Inflammatory macrophage treated with lipopolysaccharide for 1 hour (primary cell): ENCODE results near the gene SFI1.

ENCODE experiments used
- DNase-seq, 2 donors: peaks; one replicate each; pipeline ENCODE4 v3.0.0-alpha.2; 2020 to 2022

SFI1 gene

GRCh38 chr22:31602259-31602952, 106.1 kb downstream of the SFI1 start:
- DNase-seq: no peak

GRCh38 chr22:31603081-31603525, 106.8 kb downstream of the SFI1 start:
- no peak for DNase-seq

GRCh38 chr22:31603574-31603973, 107.2 kb downstream of the SFI1 start:
- DNase-seq: no peak

GRCh38 chr22:31604137-31604705, 107.9 kb downstream of the SFI1 start:
- no peak for DNase-seq

- DNase-seq: no peak
Observed at GRCh38 chr22:31604746-31605705, 108.7 kb downstream of the SFI1 start.

GRCh38 chr22:31605851-31606585, 109.7 kb downstream of the SFI1 start:
- DNase-seq: no peak

DNA sequence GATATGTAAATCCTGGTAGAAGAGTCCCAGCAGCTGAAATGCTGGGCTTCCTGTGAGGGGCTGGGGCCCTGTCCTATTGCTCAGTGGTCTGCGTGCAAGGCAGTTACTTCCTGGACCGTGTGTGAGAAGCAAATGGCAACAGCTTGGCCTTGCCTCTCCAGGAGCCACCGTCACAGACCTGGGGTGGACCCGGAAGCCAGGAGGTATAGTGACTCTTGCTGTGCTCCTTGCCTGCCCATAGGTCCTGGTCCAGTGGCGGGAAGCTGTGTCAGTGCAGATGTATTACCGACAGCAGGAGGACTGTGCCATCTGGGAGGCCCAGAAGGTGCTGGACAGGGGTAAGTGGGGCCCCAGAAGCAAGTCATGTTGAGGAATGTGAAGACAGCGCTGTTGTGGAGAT, 111.4 kb downstream of the SFI1 start:
- DNase-seq: no peak

- no peak for DNase-seq
Observed at GRCh38 chr22:31609716-31610115, 113.4 kb downstream of the SFI1 start.

DNA sequence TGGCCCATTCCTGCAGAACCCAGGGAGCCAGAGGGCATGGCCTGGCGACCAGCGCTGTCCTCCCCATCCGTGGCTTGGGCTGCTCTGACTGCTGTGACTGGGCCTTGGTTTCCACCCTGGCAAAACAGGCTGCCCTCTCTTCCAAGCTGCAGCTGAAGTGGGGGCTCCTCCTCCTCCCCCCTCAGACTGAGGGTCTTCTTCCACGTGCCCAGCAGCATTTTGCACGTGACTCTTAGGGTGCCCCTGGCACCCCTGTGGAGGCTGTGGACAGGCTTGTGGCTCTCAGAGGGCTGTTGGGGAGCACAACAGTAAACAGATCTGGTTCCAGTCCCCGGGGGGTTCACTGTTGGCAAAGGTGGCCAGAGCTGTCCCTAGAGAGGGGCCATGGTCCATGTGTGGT, 114.3 kb downstream of the SFI1 start:
- DNase-seq: no peak

DNA sequence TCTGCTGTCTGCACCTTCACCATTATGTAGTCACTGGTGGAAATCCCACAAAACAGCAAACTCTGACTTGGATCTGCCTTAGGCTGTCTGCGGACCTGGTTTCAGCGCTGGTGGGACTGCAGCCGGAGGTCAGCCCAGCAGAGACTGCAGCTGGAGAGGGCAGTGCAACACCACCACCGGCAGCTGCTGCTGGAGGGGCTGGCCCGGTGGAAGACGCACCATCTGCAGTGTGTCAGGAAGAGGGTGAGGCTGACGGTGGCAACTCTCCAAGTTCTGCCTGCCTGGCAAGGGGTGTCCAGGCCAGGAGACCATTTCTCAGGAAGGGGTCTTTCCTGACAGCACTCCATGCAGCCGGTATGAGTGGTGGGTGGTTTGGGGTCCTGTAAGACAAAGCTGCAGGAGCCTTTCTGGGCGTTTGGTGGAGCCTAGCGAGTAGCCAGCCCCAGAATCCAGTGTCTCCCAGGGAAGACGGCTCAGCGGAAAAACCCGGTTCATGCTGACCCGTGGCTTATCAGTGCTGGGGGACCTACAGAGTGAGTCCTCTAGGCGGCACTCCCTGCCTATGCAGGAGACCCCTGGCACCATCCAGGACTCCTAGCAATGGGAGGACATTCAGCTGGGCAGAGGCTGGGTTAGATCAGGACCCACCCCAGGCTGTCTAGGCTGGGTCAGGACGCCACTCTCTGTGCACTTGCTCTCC, 114.9 kb downstream of the SFI1 start:
- DNase-seq: no peak

DNA sequence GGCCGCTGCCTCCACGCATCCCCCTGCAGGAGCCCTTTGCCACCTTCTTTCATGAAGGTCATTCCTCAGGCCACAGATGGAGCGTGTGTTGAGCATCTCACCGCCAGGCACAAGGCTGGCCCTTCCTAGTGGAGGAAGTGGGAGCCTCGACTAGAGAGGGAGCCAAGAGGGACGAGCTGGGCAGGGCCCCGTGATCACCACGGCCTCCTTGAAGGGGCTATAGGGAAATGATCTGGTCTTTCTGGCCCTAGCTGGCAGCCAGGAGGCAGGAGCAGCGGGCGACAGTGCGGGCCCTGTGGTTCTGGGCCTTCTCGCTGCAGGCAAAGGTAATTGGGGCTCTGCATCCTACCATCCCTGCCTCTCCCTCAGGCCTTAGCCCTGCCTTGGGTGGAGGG, 116.6 kb downstream of the SFI1 start:
- DNase-seq: no peak

DNA sequence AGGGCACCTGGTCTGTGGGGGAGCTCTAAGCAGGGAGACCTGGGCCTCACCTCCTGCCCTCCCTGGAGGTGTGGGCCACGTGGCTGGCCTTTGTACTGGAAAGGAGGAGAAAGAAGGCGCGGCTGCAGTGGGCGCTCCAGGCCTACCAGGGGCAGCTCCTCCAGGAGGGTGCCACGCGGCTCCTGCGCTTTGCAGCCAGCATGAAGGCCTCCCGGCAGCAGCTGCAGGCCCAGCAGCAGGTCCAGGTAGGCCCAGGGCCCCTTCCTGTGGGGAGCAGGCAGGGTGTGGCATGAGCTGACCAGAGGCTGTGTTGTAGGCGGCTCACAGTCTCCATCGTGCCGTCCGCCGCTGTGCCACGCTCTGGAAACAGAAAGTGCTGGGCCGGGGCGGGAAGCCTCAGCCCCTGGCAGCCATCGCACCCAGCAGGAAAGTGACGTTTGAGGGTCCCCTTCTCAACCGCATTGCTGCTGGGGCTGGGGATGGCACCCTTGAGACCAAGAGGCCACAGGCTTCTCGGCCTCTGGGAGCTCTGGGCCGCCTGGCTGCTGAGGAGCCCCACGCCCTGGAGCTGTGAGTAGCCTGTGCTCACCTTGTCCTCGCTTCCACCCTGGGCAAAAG, 117.1 kb downstream of the SFI1 start:
- DNase-seq: no peak

GRCh38 chr22:31613904-31614296, 117.6 kb downstream of the SFI1 start:
- no peak for DNase-seq

DNA sequence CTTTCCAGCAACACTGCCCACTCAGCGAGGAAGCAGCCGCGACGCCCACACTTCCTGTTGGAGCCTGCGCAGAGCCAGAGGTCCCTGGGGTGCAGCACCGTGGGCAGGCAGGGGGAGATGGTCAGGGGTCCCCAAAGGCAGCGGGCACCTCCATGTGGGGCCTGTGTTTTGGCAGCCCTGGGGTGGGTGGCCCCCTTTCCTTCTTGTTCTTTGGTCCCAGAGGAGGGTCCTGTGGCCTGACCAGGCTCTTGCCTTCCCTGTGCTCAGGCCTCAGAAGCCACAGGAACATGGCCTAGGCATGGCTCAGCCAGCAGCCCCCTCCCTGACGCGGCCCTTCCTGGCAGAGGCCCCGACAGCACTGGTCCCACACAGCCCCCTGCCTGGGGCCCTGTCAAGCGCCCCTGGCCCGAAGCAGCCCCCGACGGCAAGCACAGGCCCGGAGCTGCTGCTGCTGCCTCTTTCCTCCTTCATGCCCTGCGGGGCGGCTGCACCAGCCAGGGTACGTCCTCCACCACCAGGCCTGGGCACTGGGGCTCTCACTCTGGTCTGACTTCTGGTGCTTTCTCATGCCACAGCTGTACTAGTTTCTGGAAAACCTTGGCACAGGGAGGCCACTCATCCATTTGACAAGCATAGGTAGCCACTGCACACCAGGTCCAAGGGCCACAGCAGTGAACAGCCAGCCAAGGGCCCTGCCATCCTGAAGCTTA, 118.6 kb downstream of the SFI1 start:
- DNase-seq: peak; percentile 14 to 18

DNA sequence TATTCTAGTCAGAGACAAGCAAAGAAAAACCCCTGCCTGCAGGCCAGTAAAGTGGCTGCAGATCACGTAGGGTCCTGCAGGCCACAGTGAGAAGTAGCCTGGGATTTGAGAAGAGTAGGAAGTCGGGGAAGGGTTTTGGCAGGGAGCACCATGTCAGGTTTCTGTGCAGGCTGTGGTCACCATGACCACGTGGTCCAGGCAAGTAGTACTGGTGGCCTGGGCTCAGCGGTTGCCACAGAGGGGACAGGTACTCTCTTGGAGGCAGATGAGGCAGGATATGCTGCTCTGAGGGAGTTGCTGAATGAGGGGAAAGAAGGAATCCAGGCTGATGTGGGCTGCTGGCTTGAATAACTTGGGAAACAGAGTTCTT, 119.1 kb downstream of the SFI1 start:
- no peak for DNase-seq

- DNase-seq: peak in 1 of 2 donors; percentile 35
Observed at GRCh38 chr22:31615940-31616314, 119.6 kb downstream of the SFI1 start.

DNA sequence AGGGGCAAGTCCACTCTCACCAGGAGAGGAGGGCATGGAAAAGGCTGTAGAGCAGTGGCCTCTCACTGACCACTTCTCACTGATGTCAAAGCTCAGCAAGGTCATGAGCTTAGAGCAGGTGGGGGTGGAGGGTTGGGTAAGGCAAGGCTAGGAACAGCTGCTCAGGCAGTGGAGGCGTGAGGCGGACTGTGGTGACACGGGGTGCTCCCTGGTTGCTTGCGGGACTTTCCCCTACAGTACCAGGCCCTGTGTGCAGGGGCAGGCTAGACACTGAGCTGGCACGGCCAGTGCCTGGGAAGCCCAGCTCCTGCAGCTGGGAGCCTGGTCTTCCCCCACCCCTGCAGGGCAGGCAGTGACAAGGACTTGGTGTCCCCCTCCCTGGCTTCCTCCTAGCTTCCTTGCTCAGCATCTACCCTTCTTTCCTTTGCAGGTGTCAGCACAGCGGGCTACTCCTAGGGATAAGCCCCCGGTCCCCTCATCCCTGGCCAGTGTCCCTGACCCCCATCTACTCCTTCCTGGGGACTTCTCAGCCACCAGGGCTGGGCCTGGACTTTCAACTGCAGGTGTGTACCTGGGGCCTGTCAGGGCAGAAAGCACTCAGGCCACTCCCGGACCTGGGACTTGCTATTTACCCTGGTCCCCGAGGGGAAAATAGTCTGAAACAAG, 120.1 kb downstream of the SFI1 start:
- DNase-seq: peak; percentile 76 to 99

GRCh38 chr22:31618057-31618456, 121.7 kb downstream of the SFI1 start:
- no peak for DNase-seq

DNA sequence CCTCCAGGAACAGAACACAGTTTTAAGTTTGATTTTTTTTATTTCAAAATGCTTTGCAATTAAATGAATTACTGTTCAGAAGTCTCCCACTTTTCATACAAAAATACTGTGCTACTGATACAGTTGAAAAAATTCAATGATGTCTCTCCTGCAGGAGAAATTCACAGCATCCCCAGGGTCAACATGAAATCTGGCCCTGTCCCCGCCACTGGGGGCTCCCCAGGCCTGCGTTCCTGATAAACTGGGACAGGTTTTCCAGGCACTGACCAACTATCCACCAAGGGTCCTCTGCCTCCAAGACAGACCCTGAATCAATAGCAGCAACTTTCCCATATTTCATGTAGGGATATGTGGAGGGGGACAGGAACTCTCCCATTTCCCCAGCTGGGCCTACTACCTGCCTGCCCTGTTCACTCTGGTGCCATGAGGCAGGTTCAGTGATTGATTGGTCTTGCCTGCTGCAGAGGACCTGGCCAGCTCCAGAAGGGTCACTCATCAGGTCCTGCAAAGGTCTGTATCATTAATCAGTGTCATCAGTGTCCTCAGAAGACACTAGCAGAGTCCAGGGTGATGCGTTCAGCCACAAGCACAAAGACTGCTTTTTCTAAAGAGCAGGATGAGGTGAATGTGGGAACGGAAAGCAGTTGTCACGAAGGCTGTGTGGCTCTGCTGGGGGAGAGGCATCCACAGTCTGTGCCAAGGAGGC, 122.3 kb downstream of the SFI1 start:
- DNase-seq: no peak
